HepG2 (cell line): ENCODE data around the gene ZMYND10. TPM values are rescaled to one million over a fixed set of nuclear protein-coding genes. Genes with fewer than 3 reads are reported as not detected.

Experiments
- ATAC-seq: fragments of 200-7000 bp; cut with Tn5 transposase; 3 replicates; pipeline ENCODE4 v1.9.1; 2020; ENCODE audit warnings: mild to moderate bottlenecking, moderate library complexity
- BruUV-seq: library from RNA; stranded (reverse); fragments of 400-500 nt; replicated peaks from 2 replicates; lab custom pipeline; 2021; lab: Mats Ljungman, UMichigan
- CTCF ChIA-PET: fragments of 300-600 bp; formaldehyde crosslinking; extraction: SDS; loops from one replicate; lab custom pipeline; 2021; ENCODE audit warnings: low total read pairs, inconsistent platforms, low intra/inter-chr PET ratio; lab: Yijun Ruan, JAX
- POLR2A ChIA-PET: fragments of 350-600 bp; sonication (Branson Sonifier 250); formaldehyde crosslinking; loops from one replicate; lab custom pipeline; 2020; ENCODE audit warnings: antibody characterized with exemption, inconsistent platforms; lab: Yijun Ruan, JAX
- DNase-seq: peaks from one replicate; pipeline ENCODE4 v3.0.0-alpha.2; 2015; ENCODE audit warnings: low spot score
- FAIRE-seq: peaks from 3 replicates; lab custom pipeline; 2011; peaks lifted over from hg19 to GRCh38; lab: Jason Lieb, UNC
- H2AFZ ChIP-seq: one replicate; pipeline ENCODE4 v1.6.1; 2011; ENCODE audit warnings: low read length, inconsistent platforms
- H3K27ac ChIP-seq: fragments of 300-600 bp; 3 replicates; pipeline ENCODE4 v1.8.0; 2011; ENCODE audit warnings: mixed run types, mild to moderate bottlenecking, mixed read lengths, low read length, inconsistent platforms; ENCODE audit not compliant: insufficient read depth; ENCODE audit errors: extremely low read length
- H3K27me3 ChIP-seq, 2 experiments: fragments of 200-600 bp in 1 of 2; 2 replicates in 1 of 2; 3 replicates in 1 of 2; pipeline versions ENCODE4 v1.6.0 to v1.8.0; 2011; ENCODE audit warnings: low read length in 2 of 2, mild to moderate bottlenecking in 2 of 2, moderate library complexity in 2 of 2, inconsistent platforms in 1 of 2; ENCODE audit not compliant: insufficient read depth in 2 of 2, control insufficient read depth in 1 of 2
- H3K36me3 ChIP-seq, 2 experiments: fragments of 200-600 bp in 1 of 2; replicated peaks in 1 of 2; 2 replicates in 1 of 2; 3 replicates in 1 of 2; pipeline versions ENCODE4 v1.5.1 to v1.8.0; 2011; ENCODE audit warnings: low read length in 2 of 2, inconsistent platforms in 1 of 2; ENCODE audit not compliant: insufficient read depth in 2 of 2, control insufficient read depth in 1 of 2
- H3K4me1 ChIP-seq: 2 replicates; pipeline ENCODE4 v1.5.1; 2012; ENCODE audit warnings: low read length, inconsistent platforms; ENCODE audit not compliant: insufficient read depth
- H3K4me2 ChIP-seq: 2 replicates; pipeline ENCODE4 v1.6.0; 2011; ENCODE audit warnings: low read depth, low read length, inconsistent platforms
- H3K4me3 ChIP-seq, 3 experiments: fragments of 200-600 bp in 1 of 3; sonication (generic), shearing (Covaris generic) in 1 of 3; replicated peaks in 1 of 3; 2 replicates each; pipeline ENCODE4 v1.5.1; 2011 to 2016; ENCODE audit warnings: low read length in 3 of 3, inconsistent platforms in 2 of 3, low read depth in 2 of 3, mild to moderate bottlenecking in 2 of 3, control low read depth in 1 of 3, mixed read lengths in 1 of 3; ENCODE audit not compliant: insufficient read depth in 1 of 3
- H3K79me2 ChIP-seq: one replicate; pipeline ENCODE4 v1.6.1; 2011; ENCODE audit warnings: low read length, inconsistent platforms; ENCODE audit not compliant: insufficient read depth
- H3K9ac ChIP-seq: 2 replicates; pipeline ENCODE4 v1.6.0; 2011; ENCODE audit warnings: mild to moderate bottlenecking, low read depth, low read length, inconsistent platforms; ENCODE audit not compliant: insufficient read depth
- H3K9me3 ChIP-seq: 2 replicates; pipeline ENCODE4 v1.5.1; 2012; ENCODE audit warnings: mild to moderate bottlenecking, low read length
- H4K20me1 ChIP-seq: 2 replicates; pipeline ENCODE4 v1.6.0; 2011; ENCODE audit warnings: inconsistent platforms, mild to moderate bottlenecking, low read length, moderate library complexity; ENCODE audit not compliant: insufficient read depth
- BHLHE40 ChIP-seq: IDR thresholded peaks from 2 replicates; pipeline ENCODE4 v1.6.1; 2011; ENCODE audit warnings: low read length, improper control_type of control experiment
- CREM ChIP-seq, 2 experiments: sonication (generic) in 1 of 2; formaldehyde crosslinking in 1 of 2; IDR thresholded peaks; 2 replicates each; pipeline versions ENCODE4 v1.4.0 to v1.6.1; 2016 to 2020; ENCODE audit warnings: antibody characterized with exemption in 1 of 2, mild to moderate bottlenecking in 1 of 2, missing genetic modification reagents in 1 of 2
- FOXK1 ChIP-seq: sonication (generic); formaldehyde crosslinking; IDR thresholded peaks from 2 replicates; pipeline ENCODE4 v1.4.0; 2020; ENCODE audit warnings: low read depth, missing genetic modification reagents, borderline replicate concordance
- KIAA2018 ChIP-seq: sonication (generic); formaldehyde crosslinking; IDR thresholded peaks from 2 replicates; pipeline ENCODE4 v1.5.0; 2020; ENCODE audit warnings: mild to moderate bottlenecking, missing genetic modification reagents, borderline replicate concordance
- KLF12 ChIP-seq: sonication (generic); formaldehyde crosslinking; IDR thresholded peaks from 2 replicates; pipeline ENCODE4 v1.4.0; 2020; ENCODE audit warnings: missing genetic modification reagents, borderline replicate concordance
- RBAK ChIP-seq: sonication (generic); formaldehyde crosslinking; IDR thresholded peaks from 2 replicates; pipeline ENCODE4 v1.5.1; 2020; ENCODE audit warnings: mild to moderate bottlenecking, missing genetic modification reagents
- SSRP1 ChIP-seq: IDR thresholded peaks from 2 replicates; pipeline ENCODE4 v1.6.1; 2016; ENCODE audit warnings: control low read depth
- U2AF1 ChIP-seq: fragments of 200-400 bp; formaldehyde crosslinking; optimal IDR thresholded peaks from 2 replicates; pipeline ENCODE3; 2017; ENCODE audit warnings: mild to moderate bottlenecking, low read depth, low read length
- ZGPAT ChIP-seq: IDR thresholded peaks from 2 replicates; pipeline ENCODE4 v1.6.1; 2016; ENCODE audit warnings: mild to moderate bottlenecking
- ZNF274 ChIP-seq: sonication (generic); formaldehyde crosslinking; IDR thresholded peaks from 2 replicates; pipeline ENCODE4 v1.5.1; 2020; ENCODE audit warnings: mild to moderate bottlenecking, missing genetic modification reagents
- ZNF549 ChIP-seq: sonication (generic); formaldehyde crosslinking; IDR thresholded peaks from 2 replicates; pipeline ENCODE4 v1.5.0; 2020; ENCODE audit warnings: missing genetic modification reagents
- ZNF740 ChIP-seq: sonication (generic); formaldehyde crosslinking; IDR thresholded peaks from 2 replicates; pipeline ENCODE4 v1.4.0; 2020; ENCODE audit warnings: missing genetic modification reagents
- ZNF776 ChIP-seq: sonication (generic); formaldehyde crosslinking; IDR thresholded peaks from 2 replicates; pipeline ENCODE4 v1.4.0; 2020; ENCODE audit warnings: mild to moderate bottlenecking, missing genetic modification reagents
- ZNF883 ChIP-seq: sonication (generic); formaldehyde crosslinking; IDR thresholded peaks from 2 replicates; pipeline ENCODE4 v1.5.1; 2020; ENCODE audit warnings: mild to moderate bottlenecking, missing genetic modification reagents; ENCODE audit errors: not compliant biosample characterization
- WGBS: methylation state at CpG from one replicate; pipeline ENCODE4 v1.1.6; 2017; ENCODE audit warnings: low lambda C conversion rate; 5-methylcytosine and 5-hydroxymethylcytosine counted together
- in situ Hi-C: cut with HindIII; loops from 2 replicates; pipeline ENCODE4 v1.10.0; 2017; ENCODE audit warnings: low pct_unique_long_range_greater_than_20kb; ENCODE audit not compliant: extremely low pct_ligation_motif_present
- intact Hi-C: fragments of 100-400 bp; cut with micrococcal nuclease; formaldehyde crosslinking; loops from one replicate; pipeline ENCODE4 v1.10.0; 2022; ENCODE audit not compliant: unreplicated experiment
- polyA plus RNA-seq, 8 experiments: library from polyadenylated mRNA; depleted of rRNA in 3 of 8; stranded (reverse) in 7 of 8; unstranded in 1 of 8; fragments of >200 nt; fragmentation: Illumina TruSeq in 4 of 8; extraction: Trizol in 4 of 8; gene quantifications; 2 replicates each; pipeline versions ENCODE4 v1.2.1 to v1.2.3, GENCODE V29; 2011 to 2016; ENCODE audit warnings: low read depth in 4 of 8, missing spikeins in 1 of 8, mixed read lengths in 1 of 8; ENCODE audit not compliant: insufficient read depth in 1 of 8
- total RNA-seq, 5 experiments: library from RNA; depleted of rRNA; stranded (reverse); fragments of >200 nt; fragmentation: Illumina TruSeq; extraction: Trizol; gene quantifications; 2 replicates each; pipeline ENCODE4 v1.2.3, GENCODE V29; 2016; ENCODE audit warnings: low read depth in 1 of 5

Gene ZMYND10
- total and polyA plus RNA-seq, 2 of the 13 experiments (the other 11 are each of a cell fraction or from before 2014, with no cell fraction given): 0.60 to 0.74 TPM

GRCh38 chr3:50337175-50337861 lies 8.2 kb downstream of the ZMYND10 start:
- Histone ChIP-seq H3K4me2 (peak overlapping the region; percentile 97), H3K27ac (peak overlapping the region; percentile 85), H2AFZ (no peak overlapping the region), H3K36me3 (peaks cover 3 to 12% of the 10 kb centered on the region in 2 experiments; a peak in 2 of 5 replicates), H3K4me3 (peak overlapping the region; percentile 86 to 89 (median 88); a peak in 5 of 6 replicates), H3K4me1 (peaks cover 58% of the 10 kb centered on the region), H4K20me1 (peaks cover 12% of the 10 kb centered on the region), H3K9me3 (no peaks in the 10 kb centered on the region), H3K9ac (peak overlapping the region; percentile 95), H3K27me3 (peaks cover 1 to 2% of the 10 kb centered on the region in 2 experiments; a peak in 1 of 5 replicates), H3K79me2 (peaks cover 41% of the 10 kb centered on the region)
- ATAC-seq (peak; percentile 89), FAIRE-seq (peak; percentile 94), DNase-seq (peak; percentile 98)
- POLR2A ChIA-PET: interaction anchor here (0.7 to 4.7 kb wide), 35 partner anchors 9 to 1162 kb away, joined by 3 to 66 read pairs (median 6); partner anchors contain the start of genes C3orf18, CYB561D2, DCAF1 and GNAI2
- in situ Hi-C loops: no loop called here
- intact Hi-C loops: no loop called here
- WGBS: 0% methylated on average over 4 of the region's 79 CpGs
- CTCF ChIA-PET: no interaction called here
- BruUV-seq: no TSS peak
- TF ChIP-seq FOXK1 (CRISPR knock-in tag) (peak; percentile 27; the same call in 1 of the 2 replicates), ZNF549 (CRISPR knock-in tag) (no peak), BHLHE40 (peak; percentile 94), ZGPAT (peak; percentile 84), ZNF274 (CRISPR knock-in tag) (0 out of 2 replicates have a peak, but pooled peaks have one; percentile 46), SSRP1 (CRISPR knock-in tag) (no peak; the same call in 1 of the 2 replicates), ZNF883 (CRISPR knock-in tag) (peak; percentile 59), RBAK (CRISPR knock-in tag) (no peak), U2AF1 (no peak), KIAA2018 (CRISPR knock-in tag) (0 out of 2 replicates have a peak, but pooled peaks have one; percentile 89), ZNF740 (CRISPR knock-in tag) (no peak), ZNF776 (CRISPR knock-in tag) (peak; percentile 94), CREM (IDR thresholded peaks at IDR 0.05) (peak; percentile 32; the same call in 1 of the 2 replicates), CREM (CRISPR knock-in tag; IDR thresholded peaks at IDR 0.05) (no peak), KLF12 (CRISPR knock-in tag) (peak; percentile 83; the same call in 1 of the 2 replicates)
